GM18526 (cell line): ENCODE measurements around the gene DNM2.

Source experiments
- POLR2A ChIP-seq: IDR thresholded peaks from 3 replicates; pipeline ENCODE4 v1.6.1; 2011; ENCODE audit not compliant: insufficient read length; ENCODE audit errors: extremely low read depth

The DNM2 gene

GRCh38 chr19:10707440-10707839 lies 10.4 kb upstream of the DNM2 start:
- no peak for TF ChIP-seq POLR2A

DNA sequence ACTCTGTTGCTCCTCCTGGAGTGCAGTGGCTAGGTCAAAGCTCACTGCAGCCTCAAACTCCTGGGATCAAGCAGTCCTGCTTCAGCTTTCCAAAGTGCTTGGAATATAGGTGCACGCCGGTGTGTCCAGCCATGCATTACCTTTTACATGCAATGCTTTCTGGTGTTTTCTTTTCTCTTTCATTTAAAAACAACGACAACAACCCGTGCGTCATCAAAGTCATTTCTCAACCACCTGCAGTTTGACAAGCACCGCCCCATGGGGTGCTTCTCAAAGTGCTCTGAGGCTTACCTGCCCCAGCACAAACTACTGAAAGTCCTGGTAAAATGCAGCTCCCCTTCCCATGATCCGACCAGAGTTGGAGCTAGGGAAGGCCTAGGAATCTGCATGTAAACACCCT lies 9.6 kb upstream of the DNM2 start:
- TF ChIP-seq POLR2A = no peak

- no peak for TF ChIP-seq POLR2A
These were observed 5.8 kb upstream of the DNM2 start for GRCh38 chr19:10712045-10712444.

DNA sequence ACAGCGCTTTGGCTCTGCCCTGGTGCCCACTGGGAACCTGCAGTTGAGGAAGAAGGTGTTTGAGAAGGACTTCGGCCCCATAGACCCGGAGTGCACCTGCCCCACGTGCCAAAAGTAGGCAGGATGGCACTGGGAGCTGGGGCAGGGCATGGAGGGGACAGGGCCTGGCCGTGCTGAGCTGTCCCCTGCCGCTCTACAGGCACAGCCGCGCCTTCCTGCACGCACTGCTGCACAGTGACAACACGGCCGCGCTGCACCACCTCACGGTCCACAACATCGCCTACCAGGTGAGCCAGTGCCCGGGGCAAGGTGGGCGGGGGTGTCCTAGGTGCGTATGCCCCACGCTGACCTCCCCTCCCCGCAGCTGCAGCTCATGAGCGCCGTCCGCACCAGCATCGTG lies 5.1 kb upstream of the DNM2 start:
- no peak for TF ChIP-seq POLR2A

DNA sequence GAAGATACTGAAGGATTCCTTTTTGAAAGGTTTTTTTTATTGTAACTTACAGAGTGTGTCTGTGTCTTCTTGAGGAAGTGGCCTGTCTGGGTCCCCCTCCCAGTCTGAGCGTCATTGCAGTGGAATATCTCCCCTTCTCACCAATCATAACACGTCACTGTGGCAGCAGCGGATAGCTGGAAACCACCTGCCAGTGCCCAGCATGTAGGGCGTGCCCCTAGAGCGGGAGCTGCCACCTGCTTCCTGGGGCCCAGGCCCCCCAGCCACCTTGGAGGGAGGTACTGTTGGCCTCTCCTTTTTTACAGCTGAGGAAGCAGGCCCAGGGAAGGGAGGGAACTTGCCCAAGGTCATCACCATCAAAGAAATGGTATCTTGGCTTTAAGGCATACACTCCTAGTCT lies 4.6 kb upstream of the DNM2 start:
- no peak for TF ChIP-seq POLR2A

GRCh38 chr19:10717054-10717355 lies 874 bp upstream of the DNM2 start:
- TF ChIP-seq POLR2A = peak; percentile 25

- TF ChIP-seq POLR2A = no peak
These were observed 622 bp downstream of the DNM2 start for GRCh38 chr19:10718205-10719196.

GRCh38 chr19:10719466-10719961 lies 1.6 kb downstream of the DNM2 start:
- no peak for TF ChIP-seq POLR2A

DNA sequence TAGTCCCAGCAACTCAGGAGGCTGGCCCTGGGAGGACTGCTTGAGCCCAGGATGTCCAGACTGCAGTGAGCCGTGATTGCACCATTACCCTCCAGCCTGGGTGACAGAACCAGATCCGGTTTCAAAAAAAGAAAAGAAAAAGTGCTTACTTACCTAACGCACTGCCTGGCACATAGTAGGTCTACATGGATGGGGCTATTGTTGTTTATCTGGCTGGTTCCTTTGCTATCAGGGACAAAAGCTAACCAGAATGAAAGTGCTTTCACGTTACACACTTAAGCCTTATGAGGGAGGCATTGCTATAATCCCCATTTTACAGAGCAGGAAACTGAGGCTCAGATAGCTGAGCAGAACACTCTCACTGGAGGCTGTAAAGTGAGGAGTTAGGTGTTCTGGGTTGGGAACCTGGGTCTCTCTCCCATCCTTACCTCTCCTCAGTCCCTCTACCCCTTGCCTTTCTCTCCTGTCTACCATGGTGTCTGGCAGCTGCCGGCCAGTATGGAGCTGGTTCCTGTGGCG lies 2.8 kb downstream of the DNM2 start:
- no peak for TF ChIP-seq POLR2A

DNA sequence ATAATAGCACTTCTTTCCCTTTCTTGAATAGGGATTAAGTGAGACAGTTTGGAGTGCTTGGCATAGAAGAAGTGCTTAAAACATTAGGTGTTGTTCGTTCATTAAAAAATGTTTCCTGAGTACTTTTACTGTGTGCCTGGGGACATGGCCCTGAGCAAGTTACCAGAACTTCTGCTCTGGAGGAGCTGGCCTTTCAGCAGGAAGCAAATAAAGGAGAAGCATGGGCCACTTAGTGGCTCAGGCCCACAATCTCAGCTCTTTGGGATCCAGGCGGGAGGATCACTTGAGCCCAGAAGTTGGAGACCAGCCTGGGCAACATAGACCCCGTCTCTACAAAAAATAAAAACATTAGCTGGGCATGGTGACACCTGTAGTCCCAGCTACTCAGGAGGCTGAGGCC lies 5.7 kb downstream of the DNM2 start:
- TF ChIP-seq POLR2A = no peak

DNA sequence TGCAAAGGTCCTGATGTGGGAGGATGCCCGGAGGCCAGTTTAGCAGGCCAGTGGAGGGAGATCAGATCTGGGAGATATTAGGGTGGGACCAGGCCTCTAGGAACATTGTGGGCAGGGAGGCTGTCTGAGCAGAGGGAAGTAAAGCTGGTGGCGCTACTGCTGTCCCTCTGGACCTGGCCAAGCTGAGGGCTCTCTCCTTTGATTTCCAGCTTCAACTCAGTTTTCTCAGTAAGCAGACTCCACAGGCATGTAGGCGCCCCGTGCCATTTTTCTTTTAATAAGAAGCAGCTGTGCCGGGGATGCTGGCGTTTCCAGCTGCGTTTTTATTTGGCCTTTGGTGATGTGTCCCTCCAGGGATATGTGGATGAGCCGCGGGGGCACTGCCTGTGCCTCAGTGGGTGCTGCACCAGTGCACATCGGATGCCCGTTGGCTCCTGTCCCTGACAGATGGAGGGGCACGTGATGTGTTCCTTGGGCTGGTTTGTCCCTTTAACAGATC lies 6.7 kb downstream of the DNM2 start:
- no peak for TF ChIP-seq POLR2A

- TF ChIP-seq POLR2A = no peak
These were observed 7.5 kb downstream of the DNM2 start for GRCh38 chr19:10725415-10725814.

- TF ChIP-seq POLR2A = no peak
These were observed 8.4 kb downstream of the DNM2 start for GRCh38 chr19:10726268-10726667.

GRCh38 chr19:10727685-10728201 lies 9.9 kb downstream of the DNM2 start:
- TF ChIP-seq POLR2A = no peak

DNA sequence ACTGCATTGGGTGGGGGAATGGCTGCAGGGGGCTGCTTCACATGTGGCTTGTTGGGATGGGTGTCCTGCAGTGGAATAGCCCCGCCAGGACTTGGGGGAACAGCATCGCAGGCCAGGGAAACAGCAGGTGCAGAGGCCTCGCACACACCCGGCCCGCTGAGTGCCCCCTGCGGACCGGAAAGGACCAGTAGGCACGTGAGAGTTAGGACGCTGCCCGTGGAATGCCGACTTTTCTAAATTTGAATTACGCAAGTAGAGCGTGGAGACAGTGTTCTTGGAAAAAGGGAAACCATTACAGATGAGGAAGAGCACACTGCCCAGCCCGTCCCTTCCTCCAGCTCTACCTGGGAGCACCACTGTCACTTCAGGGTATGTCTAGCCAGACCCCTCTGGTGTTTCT lies 11.5 kb downstream of the DNM2 start:
- TF ChIP-seq POLR2A = no peak

DNA sequence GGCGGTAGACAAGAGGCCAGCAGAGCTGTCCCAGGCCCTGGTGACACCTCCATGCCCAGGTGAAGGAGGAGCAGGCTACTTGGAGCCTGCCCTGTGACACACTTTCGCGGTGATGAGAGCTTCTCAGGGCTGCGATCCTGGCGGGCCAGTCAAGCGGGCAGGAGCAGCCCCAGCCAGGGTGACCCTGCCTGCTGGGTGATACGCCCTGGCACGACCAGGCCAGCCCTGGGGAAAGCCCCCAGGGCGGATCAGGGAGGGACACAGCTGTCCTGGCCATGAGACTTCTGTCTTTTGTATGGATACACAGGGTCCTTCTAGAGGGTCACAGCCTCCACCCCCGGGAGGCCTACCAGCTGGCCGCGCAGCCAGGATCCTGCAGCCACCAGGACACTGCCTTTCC lies 13.1 kb downstream of the DNM2 start:
- TF ChIP-seq POLR2A = no peak
